Measurements from ENCODE around the gene PSD2.

PSD2 gene

DNA sequence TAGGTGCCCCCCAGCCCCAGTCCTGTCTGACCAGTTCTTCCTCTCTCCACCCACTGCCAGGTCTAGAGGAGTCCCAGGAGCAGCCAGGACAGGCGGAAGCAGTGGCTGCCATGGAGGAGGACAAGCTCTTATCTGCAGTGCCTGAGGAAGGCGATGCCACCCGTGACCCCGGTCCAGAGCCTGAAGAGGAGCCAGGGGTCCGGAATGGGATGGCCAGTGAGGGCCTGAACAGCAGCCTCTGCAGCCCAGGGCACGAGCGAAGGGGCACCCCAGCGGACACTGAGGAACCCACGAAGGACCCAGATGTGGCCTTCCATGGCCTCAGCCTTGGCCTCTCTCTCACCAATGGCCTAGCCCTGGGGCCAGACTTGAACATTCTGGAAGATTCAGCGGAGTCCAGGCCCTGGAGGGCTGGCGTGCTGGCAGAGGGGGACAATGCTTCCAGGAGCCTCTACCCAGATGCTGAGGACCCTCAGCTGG is 13.8 kb downstream of the PSD2 start:
- no peaks in the 10 kb centered on the region for H3K36me3 ChIP-seq (ENCODE audit: insufficient read depth, insufficient read length, low read length)
- TF ChIP-seq SUZ12 (IDR thresholded peaks at IDR 0.05; ENCODE audit: extremely low read depth, insufficient read depth, insufficient read length) = no peak
- no peak for TF ChIP-seq YY1 (IDR thresholded peaks at IDR 0.05; ENCODE audit: insufficient read depth, insufficient read length)
- TF ChIP-seq ZNF274 (IDR thresholded peaks at IDR 0.05; ENCODE audit: low read depth, low read length) = no peak
- no peaks in the 10 kb centered on the region for H3K4me1 ChIP-seq (ENCODE audit: insufficient read depth, insufficient read length)
- H3K9me3 ChIP-seq (ENCODE audit: insufficient read depth, low read length) = no peaks in the 10 kb centered on the region
- H3K9ac ChIP-seq (ENCODE audit: insufficient read length, low read depth) = no peak overlapping the region
- DNase-seq (ENCODE audit: low read depth, low spot score) = no peak
- no peaks in the 10 kb centered on the region for H3K27me3 ChIP-seq (ENCODE audit: insufficient read depth, insufficient read length)
- H3K4me3 ChIP-seq (ENCODE audit: insufficient read length, low read depth) = no peak overlapping the region

- Histone ChIP-seq H3K9me3 (ENCODE audit: insufficient read depth, low read length) (no peaks in the 10 kb centered on the region), H3K4me3 (ENCODE audit: insufficient read length, low read depth) (no peak overlapping the region), H3K36me3 (ENCODE audit: insufficient read depth, insufficient read length, low read length) (no peaks in the 10 kb centered on the region), H3K9ac (ENCODE audit: insufficient read length, low read depth) (no peak overlapping the region), H3K4me1 (ENCODE audit: insufficient read depth, insufficient read length) (peaks cover 3% of the 10 kb centered on the region), H3K27me3 (ENCODE audit: insufficient read depth, insufficient read length) (no peaks in the 10 kb centered on the region)
- no peak for TF ChIP-seq SUZ12 (IDR thresholded peaks at IDR 0.05; ENCODE audit: extremely low read depth, insufficient read depth, insufficient read length)
- TF ChIP-seq ZNF274 (IDR thresholded peaks at IDR 0.05; ENCODE audit: low read depth, low read length) = no peak
- no peak for TF ChIP-seq YY1 (IDR thresholded peaks at IDR 0.05; ENCODE audit: insufficient read depth, insufficient read length)
- DNase-seq (ENCODE audit: low read depth, low spot score) = no peak
Measured at GRCh38 chr5:139810341-139811273, 15.0 kb downstream of the PSD2 start.

- Histone ChIP-seq H3K9me3 (ENCODE audit: insufficient read depth, low read length) (no peaks in the 10 kb centered on the region), H3K4me3 (ENCODE audit: insufficient read length, low read depth) (no peak overlapping the region), H3K9ac (ENCODE audit: insufficient read length, low read depth) (no peak overlapping the region), H3K27me3 (ENCODE audit: insufficient read depth, insufficient read length) (no peaks in the 10 kb centered on the region), H3K4me1 (ENCODE audit: insufficient read depth, insufficient read length) (peaks cover 3% of the 10 kb centered on the region), H3K36me3 (ENCODE audit: insufficient read depth, insufficient read length, low read length) (no peaks in the 10 kb centered on the region)
- no peak for DNase-seq (ENCODE audit: low read depth, low spot score)
- TF ChIP-seq SUZ12 (IDR thresholded peaks at IDR 0.05; ENCODE audit: extremely low read depth, insufficient read depth, insufficient read length) (no peak), ZNF274 (IDR thresholded peaks at IDR 0.05; ENCODE audit: low read depth, low read length) (no peak), YY1 (IDR thresholded peaks at IDR 0.05; ENCODE audit: insufficient read depth, insufficient read length) (no peak)
Measured at GRCh38 chr5:139811274-139811607, 15.6 kb downstream of the PSD2 start.

GRCh38 chr5:139812323-139812722 is 16.7 kb downstream of the PSD2 start:
- Histone ChIP-seq H3K4me3 (ENCODE audit: insufficient read length, low read depth) (no peak overlapping the region), H3K4me1 (ENCODE audit: insufficient read depth, insufficient read length) (peaks cover 3% of the 10 kb centered on the region), H3K36me3 (ENCODE audit: insufficient read depth, insufficient read length, low read length) (no peaks in the 10 kb centered on the region), H3K9me3 (ENCODE audit: insufficient read depth, low read length) (no peaks in the 10 kb centered on the region), H3K9ac (ENCODE audit: insufficient read length, low read depth) (no peak overlapping the region), H3K27me3 (ENCODE audit: insufficient read depth, insufficient read length) (no peaks in the 10 kb centered on the region)
- DNase-seq (ENCODE audit: low read depth, low spot score) = no peak
- TF ChIP-seq SUZ12 (IDR thresholded peaks at IDR 0.05; ENCODE audit: extremely low read depth, insufficient read depth, insufficient read length) (no peak), YY1 (IDR thresholded peaks at IDR 0.05; ENCODE audit: insufficient read depth, insufficient read length) (no peak), ZNF274 (IDR thresholded peaks at IDR 0.05; ENCODE audit: low read depth, low read length) (no peak)

DNA sequence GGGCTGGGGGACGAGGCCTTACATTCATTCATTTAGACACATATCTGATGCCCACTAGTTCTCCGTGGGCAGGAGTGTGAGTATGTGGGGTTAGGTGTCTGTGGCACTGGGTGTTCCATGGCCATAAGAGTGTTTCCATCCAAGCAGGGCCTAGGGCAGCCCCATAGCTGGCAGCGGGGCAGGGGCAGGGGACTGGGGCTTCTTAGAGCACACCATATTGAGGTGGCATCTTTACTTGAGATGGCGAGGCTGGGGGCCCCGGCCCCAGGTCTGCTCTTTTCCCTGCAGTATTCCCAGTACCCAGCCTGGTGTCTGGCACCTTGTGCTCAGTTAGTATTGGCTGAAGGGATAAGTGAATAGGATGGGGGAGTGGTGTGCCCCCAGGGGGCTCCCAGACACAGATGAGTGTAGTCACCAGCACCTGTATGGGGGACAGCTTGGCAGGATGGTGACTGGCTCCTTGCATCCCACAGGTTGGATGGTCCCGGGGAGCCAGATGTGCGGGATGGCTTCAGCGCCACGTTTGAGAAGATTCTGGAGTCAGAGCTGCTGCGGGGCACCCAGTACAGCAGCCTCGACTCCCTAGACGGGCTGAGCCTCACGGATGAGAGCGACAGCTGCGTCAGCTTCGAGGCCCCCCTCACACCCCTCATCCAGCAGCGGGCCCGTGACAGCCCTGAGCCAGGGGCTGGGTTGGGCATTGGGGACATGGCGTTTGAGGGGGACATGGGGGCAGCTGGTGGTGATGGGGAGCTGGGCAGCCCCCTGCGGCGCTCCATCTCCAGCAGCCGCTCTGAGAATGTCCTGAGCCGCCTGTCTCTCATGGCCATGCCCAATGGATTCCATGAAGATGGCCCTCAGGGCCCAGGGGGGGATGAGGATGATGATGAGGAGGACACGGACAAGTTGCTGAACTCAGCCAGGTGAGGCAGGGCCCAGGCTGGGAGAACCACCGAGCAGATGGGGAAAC is 17.5 kb downstream of the PSD2 start:
- Histone ChIP-seq H3K36me3 (ENCODE audit: insufficient read depth, insufficient read length, low read length) (no peaks in the 10 kb centered on the region), H3K27me3 (ENCODE audit: insufficient read depth, insufficient read length) (no peaks in the 10 kb centered on the region), H3K4me1 (ENCODE audit: insufficient read depth, insufficient read length) (peaks cover 3% of the 10 kb centered on the region), H3K4me3 (ENCODE audit: insufficient read length, low read depth) (no peak overlapping the region), H3K9me3 (ENCODE audit: insufficient read depth, low read length) (no peaks in the 10 kb centered on the region), H3K9ac (ENCODE audit: insufficient read length, low read depth) (no peak overlapping the region)
- DNase-seq (ENCODE audit: low read depth, low spot score) = no peak
- TF ChIP-seq YY1 (IDR thresholded peaks at IDR 0.05; ENCODE audit: insufficient read depth, insufficient read length) (no peak), ZNF274 (IDR thresholded peaks at IDR 0.05; ENCODE audit: low read depth, low read length) (no peak), SUZ12 (IDR thresholded peaks at IDR 0.05; ENCODE audit: extremely low read depth, insufficient read depth, insufficient read length) (no peak)

DNA sequence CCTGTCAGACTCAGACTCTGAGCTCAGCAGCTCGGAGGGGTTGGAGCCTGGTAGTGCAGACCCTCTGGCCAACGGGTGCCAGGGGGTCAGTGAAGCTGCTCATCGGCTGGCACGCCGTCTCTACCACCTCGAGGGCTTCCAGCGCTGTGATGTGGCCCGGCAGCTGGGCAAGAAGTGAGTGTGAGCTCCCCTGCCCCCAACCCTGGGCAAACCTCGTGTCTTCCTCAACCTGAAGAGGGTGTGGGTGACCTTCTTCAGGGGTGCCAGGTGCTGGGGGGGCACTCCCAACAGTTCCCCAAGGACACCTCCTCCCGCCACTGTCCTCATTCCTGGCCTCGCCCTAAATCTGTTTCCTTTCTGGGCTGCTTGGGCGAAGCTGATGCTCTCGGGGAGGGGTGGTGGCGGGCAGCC is 18.6 kb downstream of the PSD2 start:
- H3K9me3 ChIP-seq (ENCODE audit: insufficient read depth, low read length) = no peaks in the 10 kb centered on the region
- no peaks in the 10 kb centered on the region for H3K36me3 ChIP-seq (ENCODE audit: insufficient read depth, insufficient read length, low read length)
- no peak overlapping the region for H3K4me3 ChIP-seq (ENCODE audit: insufficient read length, low read depth)
- peaks cover under 1% of the 10 kb centered on the region for H3K27me3 ChIP-seq (ENCODE audit: insufficient read depth, insufficient read length)
- TF ChIP-seq YY1 (IDR thresholded peaks at IDR 0.05; ENCODE audit: insufficient read depth, insufficient read length) (no peak), SUZ12 (IDR thresholded peaks at IDR 0.05; ENCODE audit: extremely low read depth, insufficient read depth, insufficient read length) (no peak), ZNF274 (IDR thresholded peaks at IDR 0.05; ENCODE audit: low read depth, low read length) (no peak)
- peaks cover 3% of the 10 kb centered on the region for H3K4me1 ChIP-seq (ENCODE audit: insufficient read depth, insufficient read length)
- DNase-seq (ENCODE audit: low read depth, low spot score) = no peak
- no peak overlapping the region for H3K9ac ChIP-seq (ENCODE audit: insufficient read length, low read depth)

All from NT2/D1 (cell line).